Spleen (tissue), 7 donors: ENCODE results near the gene CHMP1B.

Experiments used
- POLR2A ChIP-seq, 3 donors: fragments of 450-650 bp; IDR thresholded peaks; one replicate each; pipeline ENCODE4 v1.5.1; 2017; ENCODE audit warnings: antibody characterized with exemption in 3 of 3, mild to moderate bottlenecking in 1 of 3
- POLR2AphosphoS5 ChIP-seq, 3 donors: sonication (generic); formaldehyde crosslinking; IDR thresholded peaks; one replicate each; pipeline ENCODE4 v1.5.1; 2017; ENCODE audit warnings: antibody characterized with exemption in 3 of 3
- TF ChIP-seq, protein P1 (sequence below), 11 experiments: fragments of 200-600 bp in 7 of 11; fragments of 450-650 bp in 4 of 11; sonication (generic) in 4 of 11; IDR thresholded peaks in 8 of 11; conservative IDR thresholded peaks in 3 of 11; 1 replicate in 7 of 11; 2 replicates in 4 of 11; pipeline versions ENCODE4 v1.4.0 to v1.8.0; 2016 to 2021; ENCODE audit warnings: antibody characterized with exemption in 11 of 11, inconsistent platforms in 4 of 11, mild to moderate bottlenecking in 1 of 11
- donor health status: DM: no; HTN: no; CAD: no; lungs with moderate emphysema.
- donor health status: DM: no; HTN: no; CAD: no.
- donor health status: DM: no; HTN: no; CAD: no.

GRCh38 chr18:11868230-11868629 lies 17.0 kb downstream of the CHMP1B start:
- TF ChIP-seq, protein P1, sequence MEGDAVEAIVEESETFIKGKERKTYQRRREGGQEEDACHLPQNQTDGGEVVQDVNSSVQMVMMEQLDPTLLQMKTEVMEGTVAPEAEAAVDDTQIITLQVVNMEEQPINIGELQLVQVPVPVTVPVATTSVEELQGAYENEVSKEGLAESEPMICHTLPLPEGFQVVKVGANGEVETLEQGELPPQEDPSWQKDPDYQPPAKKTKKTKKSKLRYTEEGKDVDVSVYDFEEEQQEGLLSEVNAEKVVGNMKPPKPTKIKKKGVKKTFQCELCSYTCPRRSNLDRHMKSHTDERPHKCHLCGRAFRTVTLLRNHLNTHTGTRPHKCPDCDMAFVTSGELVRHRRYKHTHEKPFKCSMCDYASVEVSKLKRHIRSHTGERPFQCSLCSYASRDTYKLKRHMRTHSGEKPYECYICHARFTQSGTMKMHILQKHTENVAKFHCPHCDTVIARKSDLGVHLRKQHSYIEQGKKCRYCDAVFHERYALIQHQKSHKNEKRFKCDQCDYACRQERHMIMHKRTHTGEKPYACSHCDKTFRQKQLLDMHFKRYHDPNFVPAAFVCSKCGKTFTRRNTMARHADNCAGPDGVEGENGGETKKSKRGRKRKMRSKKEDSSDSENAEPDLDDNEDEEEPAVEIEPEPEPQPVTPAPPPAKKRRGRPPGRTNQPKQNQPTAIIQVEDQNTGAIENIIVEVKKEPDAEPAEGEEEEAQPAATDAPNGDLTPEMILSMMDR (IDR thresholded peaks at IDR 0.05 in 8 of 11, conservative IDR thresholded peaks at IDR 0.05 in 3 of 11) = no peak
- no peak for TF ChIP-seq POLR2A (IDR thresholded peaks at IDR 0.05)
- TF ChIP-seq POLR2AphosphoS5 (IDR thresholded peaks at IDR 0.05) = no peak
